Vagina (tissue), 2 donors: ENCODE data around the gene ADPRH.

Experiments
- CTCF ChIP-seq, 3 experiments: fragments of 450-650 bp in 2 of 3; fragments of 200-600 bp in 1 of 3; sonication (generic) in 1 of 3; IDR thresholded peaks; one replicate each; pipeline ENCODE4 v1.5.1; 2017 to 2019; ENCODE audit warnings: antibody characterized with exemption in 3 of 3, mild to moderate bottlenecking in 2 of 3, moderate library complexity in 2 of 3
- POLR2A ChIP-seq, 2 donors: fragments of 450-650 bp; IDR thresholded peaks; one replicate each; pipeline ENCODE4 v1.6.1; 2017; ENCODE audit warnings: antibody characterized with exemption in 2 of 2, mild to moderate bottlenecking in 2 of 2, moderate library complexity in 2 of 2
- POLR2AphosphoS5 ChIP-seq, 2 donors: sonication (generic); formaldehyde crosslinking; IDR thresholded peaks; one replicate each; pipeline ENCODE4 v1.9.0; 2017; ENCODE audit warnings: antibody characterized with exemption in 2 of 2, mild to moderate bottlenecking in 2 of 2, low read depth in 1 of 2; ENCODE audit not compliant: insufficient read depth in 1 of 2

DNA sequence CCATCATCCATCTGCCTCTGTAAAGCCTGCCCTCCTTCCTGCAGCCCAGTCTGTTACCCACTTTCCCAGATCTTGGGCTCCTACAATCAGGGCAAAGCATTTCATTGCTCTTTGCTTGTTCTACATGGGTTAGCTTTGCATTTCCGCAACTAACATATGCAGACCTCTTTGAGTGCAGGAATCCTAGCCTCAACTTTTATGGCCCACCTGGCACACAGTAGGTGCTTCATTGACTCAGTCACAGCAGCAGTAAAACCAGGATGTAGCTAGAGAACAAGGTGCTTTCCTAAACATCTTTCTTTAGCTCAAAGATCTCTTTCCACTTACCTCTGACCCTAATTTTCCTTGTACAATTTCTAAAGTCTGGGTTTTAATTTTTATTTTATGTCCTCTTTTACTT is 23.4 kb upstream of the ADPRH start:
- TF ChIP-seq CTCF (IDR thresholded peaks at IDR 0.05) (no peak), POLR2AphosphoS5 (IDR thresholded peaks at IDR 0.05; ENCODE audit: insufficient read depth in 1 of 2, low read depth in 1 of 2) (no peak), POLR2A (IDR thresholded peaks at IDR 0.05) (no peak)
